ENCODE results near the gene FMN1.

The FMN1 gene

GRCh38 chr15:32750979-32751378 lies 443.5 kb downstream of the FMN1 start:
- H3K4me3 Mint-ChIP-seq: no peak overlapping the region
- no peaks in the 10 kb centered on the region for H3K9me3 Mint-ChIP-seq (ENCODE audit: low read depth)
- peaks cover 2% of the 10 kb centered on the region for H3K27me3 Mint-ChIP-seq
- H3K4me1 Mint-ChIP-seq (ENCODE audit: low read depth): no peaks in the 10 kb centered on the region
- no peaks in the 10 kb centered on the region for H3K36me3 Mint-ChIP-seq
- H3K27ac Mint-ChIP-seq: no peak overlapping the region

- peaks cover 5% of the 10 kb centered on the region for H3K27me3 Mint-ChIP-seq
Measured at GRCh38 chr15:32747921-32748342, 446.6 kb downstream of the FMN1 start.

DNA sequence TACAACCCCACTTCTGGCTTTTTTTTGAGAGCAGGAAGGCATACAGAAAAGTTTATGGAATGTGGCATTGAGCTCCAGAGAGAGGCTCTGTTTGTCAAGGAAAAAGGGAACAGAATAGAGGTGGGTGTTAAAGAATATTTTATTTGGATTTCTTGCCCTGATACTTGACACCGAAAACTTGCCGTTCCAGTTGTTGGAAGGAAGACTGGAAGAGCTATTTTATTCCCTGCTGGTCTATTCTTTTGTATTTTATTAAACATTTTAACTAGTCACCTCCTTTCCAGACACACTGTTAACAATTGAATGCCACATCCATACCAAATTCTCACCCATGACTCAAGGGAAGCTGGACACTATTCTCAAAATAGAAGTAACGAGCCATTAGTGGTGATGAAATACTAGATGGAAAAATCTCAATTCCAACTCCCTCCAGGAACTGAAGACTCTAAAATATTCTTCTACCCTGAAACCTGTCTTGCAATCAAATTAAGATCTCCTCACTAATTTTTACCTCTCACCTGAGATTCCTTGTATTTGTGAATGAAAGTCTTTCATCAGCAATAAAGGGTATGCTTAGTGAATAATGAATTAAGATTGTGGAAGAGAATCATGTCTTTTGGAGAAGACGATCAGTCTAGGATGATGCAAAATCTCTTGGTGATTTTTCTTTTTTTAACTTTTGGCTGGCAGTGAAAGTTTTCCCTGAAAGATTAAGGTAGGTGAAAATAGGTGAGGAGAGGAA lies 448.2 kb downstream of the FMN1 start:
- Mint-ChIP-seq H3K4me1 (ENCODE audit: low read depth) (no peaks in the 10 kb centered on the region), H3K36me3 (no peaks in the 10 kb centered on the region), H3K4me3 (no peak overlapping the region), H3K27me3 (peaks cover 7% of the 10 kb centered on the region), H3K9me3 (ENCODE audit: low read depth) (peaks cover 3% of the 10 kb centered on the region), H3K27ac (no peak overlapping the region)

More at GRCh38 chr15:32747921-32748342, 446.6 kb downstream of the FMN1 start:
- Mint-ChIP-seq H3K9me3 (ENCODE audit: low read depth) (peaks cover under 1% of the 10 kb centered on the region), H3K36me3 (no peaks in the 10 kb centered on the region), H3K4me3 (no peak overlapping the region), H3K4me1 (ENCODE audit: low read depth) (no peaks in the 10 kb centered on the region), H3K27ac (no peak overlapping the region)

GRCh38 chr15:32743411-32744140 lies 450.9 kb downstream of the FMN1 start:
- peaks cover 11% of the 10 kb centered on the region for H3K27me3 Mint-ChIP-seq
- H3K4me1 Mint-ChIP-seq (ENCODE audit: low read depth): no peaks in the 10 kb centered on the region
- H3K36me3 Mint-ChIP-seq: no peaks in the 10 kb centered on the region
- no peak overlapping the region for H3K27ac Mint-ChIP-seq
- H3K4me3 Mint-ChIP-seq: no peak overlapping the region
- peaks cover 13% of the 10 kb centered on the region for H3K9me3 Mint-ChIP-seq (ENCODE audit: low read depth)

GRCh38 chr15:32739522-32740063 lies 454.9 kb downstream of the FMN1 start:
- H3K9me3 Mint-ChIP-seq (ENCODE audit: low read depth): peaks cover 13% of the 10 kb centered on the region
- peaks cover 16% of the 10 kb centered on the region for H3K27me3 Mint-ChIP-seq

GRCh38 chr15:32738666-32739065 lies 455.8 kb downstream of the FMN1 start:
- H3K27ac Mint-ChIP-seq: no peak overlapping the region
- peaks cover 16% of the 10 kb centered on the region for H3K27me3 Mint-ChIP-seq
- H3K4me3 Mint-ChIP-seq: no peak overlapping the region
- no peaks in the 10 kb centered on the region for H3K4me1 Mint-ChIP-seq (ENCODE audit: low read depth)
- H3K9me3 Mint-ChIP-seq (ENCODE audit: low read depth): peaks cover 13% of the 10 kb centered on the region
- no peaks in the 10 kb centered on the region for H3K36me3 Mint-ChIP-seq

More at GRCh38 chr15:32739522-32740063, 454.9 kb downstream of the FMN1 start:
- no peak overlapping the region for H3K27ac Mint-ChIP-seq
- no peaks in the 10 kb centered on the region for H3K36me3 Mint-ChIP-seq
- H3K4me3 Mint-ChIP-seq: no peak overlapping the region
- H3K4me1 Mint-ChIP-seq (ENCODE audit: low read depth): no peaks in the 10 kb centered on the region

GRCh38 chr15:32737304-32737703 lies 457.2 kb downstream of the FMN1 start:
- no peaks in the 10 kb centered on the region for H3K36me3 Mint-ChIP-seq
- no peaks in the 10 kb centered on the region for H3K4me1 Mint-ChIP-seq (ENCODE audit: low read depth)
- H3K27ac Mint-ChIP-seq: no peak overlapping the region
- H3K9me3 Mint-ChIP-seq (ENCODE audit: low read depth): peaks cover 10% of the 10 kb centered on the region
- H3K27me3 Mint-ChIP-seq: peaks cover 14% of the 10 kb centered on the region
- no peak overlapping the region for H3K4me3 Mint-ChIP-seq

DNA sequence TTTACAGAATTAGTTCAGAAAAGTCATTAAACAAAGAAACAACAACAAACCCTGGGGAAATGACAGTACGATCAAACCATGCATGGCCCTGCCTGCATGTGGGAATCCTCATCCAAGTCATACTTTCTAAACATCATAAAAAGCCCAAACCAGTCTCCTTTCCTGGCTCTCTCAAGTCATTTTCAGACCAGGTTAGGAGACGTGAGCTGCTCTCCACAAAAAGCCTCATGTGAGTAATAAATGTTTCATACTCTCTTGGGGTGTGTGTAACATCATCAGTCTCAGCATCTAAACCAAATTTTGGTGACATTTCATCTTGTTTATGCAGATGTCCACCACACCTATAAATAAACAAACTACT lies 457.8 kb downstream of the FMN1 start:
- Mint-ChIP-seq H3K36me3 (no peaks in the 10 kb centered on the region), H3K4me1 (ENCODE audit: low read depth) (no peaks in the 10 kb centered on the region), H3K27me3 (peaks cover 18% of the 10 kb centered on the region), H3K27ac (no peak overlapping the region), H3K4me3 (no peak overlapping the region), H3K9me3 (ENCODE audit: low read depth) (peaks cover 10% of the 10 kb centered on the region)

- Mint-ChIP-seq H3K27me3 (peaks cover 19% of the 10 kb centered on the region), H3K27ac (no peak overlapping the region), H3K9me3 (ENCODE audit: low read depth) (peaks cover 10% of the 10 kb centered on the region), H3K4me1 (ENCODE audit: low read depth) (no peaks in the 10 kb centered on the region), H3K36me3 (no peaks in the 10 kb centered on the region), H3K4me3 (no peak overlapping the region)
Measured at GRCh38 chr15:32735989-32736700, 458.4 kb downstream of the FMN1 start.

- Mint-ChIP-seq H3K36me3 (no peaks in the 10 kb centered on the region), H3K4me1 (ENCODE audit: low read depth) (no peaks in the 10 kb centered on the region), H3K27me3 (peaks cover 29% of the 10 kb centered on the region), H3K9me3 (ENCODE audit: low read depth) (no peaks in the 10 kb centered on the region), H3K4me3 (no peak overlapping the region), H3K27ac (no peak overlapping the region)
Measured at GRCh38 chr15:32733281-32733680, 461.2 kb downstream of the FMN1 start.

DNA sequence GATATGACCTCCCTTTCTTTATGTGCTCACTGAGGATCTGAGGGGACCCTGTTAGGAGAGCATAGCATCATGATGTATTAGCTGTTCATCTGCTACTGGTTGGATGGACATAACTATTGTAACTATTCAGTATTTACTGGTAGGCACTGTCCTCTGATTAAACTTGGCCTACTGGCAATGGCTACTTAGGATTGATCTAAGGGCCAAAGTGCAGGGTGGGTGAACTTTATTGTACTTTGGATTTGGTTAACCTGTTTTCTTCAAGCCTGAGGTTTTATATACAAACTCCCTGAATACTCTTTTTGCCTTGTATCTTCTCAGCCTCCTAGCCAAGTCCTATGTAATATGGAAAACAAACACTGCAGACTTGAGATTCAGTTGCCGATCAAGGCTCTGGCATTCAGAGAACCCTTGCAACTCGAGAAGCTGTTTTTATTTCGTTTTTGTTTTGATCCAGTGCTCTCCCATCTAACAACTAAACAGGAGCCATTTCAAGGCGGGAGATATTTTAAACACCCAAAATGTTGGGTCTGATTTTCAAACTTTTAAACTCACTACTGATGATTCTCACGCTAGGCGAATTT lies 461.8 kb downstream of the FMN1 start:
- H3K4me3 Mint-ChIP-seq: no peak overlapping the region
- no peaks in the 10 kb centered on the region for H3K4me1 Mint-ChIP-seq (ENCODE audit: low read depth)
- H3K27me3 Mint-ChIP-seq: peaks cover 29% of the 10 kb centered on the region
- H3K36me3 Mint-ChIP-seq: no peaks in the 10 kb centered on the region
- H3K27ac Mint-ChIP-seq: no peak overlapping the region
- no peaks in the 10 kb centered on the region for H3K9me3 Mint-ChIP-seq (ENCODE audit: low read depth)

GRCh38 chr15:32730677-32731654 lies 463.5 kb downstream of the FMN1 start:
- Mint-ChIP-seq H3K9me3 (ENCODE audit: low read depth) (peaks cover 3% of the 10 kb centered on the region), H3K4me3 (no peak overlapping the region), H3K4me1 (ENCODE audit: low read depth) (no peaks in the 10 kb centered on the region), H3K27me3 (peaks cover 31% of the 10 kb centered on the region), H3K36me3 (no peaks in the 10 kb centered on the region), H3K27ac (no peak overlapping the region)

DNA sequence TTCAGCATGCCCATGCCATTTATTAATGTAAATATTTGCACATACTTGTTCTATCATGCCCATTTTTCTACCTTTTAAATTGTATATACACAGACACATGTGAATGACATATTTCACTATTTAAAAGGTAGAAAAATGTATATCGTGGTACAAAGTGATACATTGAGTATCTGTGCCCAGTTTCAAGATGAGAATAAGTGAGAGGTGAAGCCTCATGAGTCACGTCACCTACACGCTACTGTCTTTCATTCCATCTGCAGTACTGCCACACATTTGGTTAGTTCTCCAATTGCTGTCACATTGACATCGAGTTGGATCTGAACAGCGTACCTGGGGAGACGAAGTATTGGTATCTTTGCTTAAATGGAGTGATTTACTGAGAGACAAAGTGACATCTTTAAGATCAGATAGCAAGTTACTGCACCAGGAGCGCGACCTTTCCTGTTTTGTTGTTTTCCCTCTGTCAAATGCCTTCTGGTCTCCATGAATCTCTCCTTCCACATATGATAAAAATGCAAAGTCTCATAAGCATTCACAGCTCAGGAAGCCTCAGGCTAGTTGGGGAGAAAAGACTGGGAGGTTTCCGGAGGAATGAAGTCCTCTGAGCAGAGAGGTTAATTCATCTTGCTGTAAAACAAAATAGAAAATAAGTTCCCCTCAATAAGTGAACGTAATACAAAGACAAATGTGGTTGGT lies 464.7 kb downstream of the FMN1 start:
- Mint-ChIP-seq H3K4me1 (ENCODE audit: low read depth) (no peaks in the 10 kb centered on the region), H3K27me3 (peaks cover 33% of the 10 kb centered on the region), H3K4me3 (no peak overlapping the region), H3K9me3 (ENCODE audit: low read depth) (peaks cover 3% of the 10 kb centered on the region), H3K36me3 (no peaks in the 10 kb centered on the region), H3K27ac (no peak overlapping the region)

Data from activated naive CD8-positive, alpha-beta T cell (primary cell).